ENCODE results near the gene TRIM3. TPM values are rescaled to one million over a fixed set of nuclear protein-coding genes. Genes with fewer than 3 reads are reported as not detected.

Gene TRIM3
- total RNA-seq, 1 experiment from 2014 or later, result 13.4 TPM

DNA sequence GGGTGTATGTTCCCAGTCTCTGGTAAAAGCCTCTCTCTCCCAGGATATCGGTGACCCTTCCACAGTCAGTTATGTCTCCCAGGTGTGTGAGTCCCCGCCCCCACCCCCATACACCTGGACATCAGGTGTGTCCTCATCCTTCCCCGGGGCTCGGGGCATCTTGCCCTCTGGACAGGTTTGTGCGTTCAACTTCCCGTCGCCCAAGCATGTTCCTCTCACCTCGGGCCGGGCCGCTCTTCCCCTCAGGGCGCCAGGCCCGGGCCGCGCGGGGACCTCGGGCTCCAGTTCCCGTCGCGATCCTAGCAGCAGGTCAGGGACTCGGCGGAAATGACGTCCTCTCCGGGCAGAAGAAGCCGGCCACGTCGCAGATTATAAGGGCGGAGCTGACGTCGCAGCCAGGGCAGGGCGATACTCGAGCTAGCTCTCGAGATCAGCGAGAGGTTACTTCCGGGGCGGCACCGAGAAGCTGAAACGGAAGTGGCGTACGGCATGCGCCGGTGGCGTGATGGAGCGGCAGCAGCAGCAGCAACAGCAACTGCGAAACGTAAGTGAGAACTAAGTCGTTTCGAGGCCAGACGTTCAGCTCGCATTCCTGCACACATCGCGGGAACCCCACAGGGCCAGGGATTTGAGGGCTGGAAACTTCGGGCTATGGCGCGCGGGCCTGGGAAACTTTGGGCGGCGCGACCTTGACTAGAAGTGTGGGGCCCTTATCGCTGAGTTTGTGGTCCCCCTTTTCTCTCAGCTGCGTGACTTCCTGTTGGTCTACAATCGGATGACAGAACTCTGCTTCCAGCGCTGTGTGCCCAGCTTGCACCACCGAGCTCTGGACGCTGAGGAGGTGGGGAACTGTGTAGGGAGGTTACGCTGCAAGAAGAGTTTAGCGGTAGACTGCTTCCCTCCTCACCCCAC is 7.5 kb upstream of the TRIM3 start, which contains the start of the genes ARFIP2 and TIMM10B:
Gene ARFIP2, minus strand, starts transcription at position 320 of the 912 bp plus-strand sequence. CDS start 910 bp downstream, outside the sequence.
Gene TIMM10B, plus strand, starts transcription at position 490 of the 912 bp plus-strand sequence. Its CDS starts 16 bp downstream, at position 506.
- CTCF ChIA-PET, result interaction anchor here (1.0 to 1.5 kb wide), 3 partner anchors 24 to 102 kb away, joined by 3 to 11 read pairs (median 6); no protein-coding TSS in a partner anchor

More for the DNA sequence above, 7.5 kb upstream of the TRIM3 start, which contains the start of the genes ARFIP2 and TIMM10B:
- H3K9me2 ChIP-seq (ENCODE audit: insufficient read depth), result no peaks in the 10 kb centered on the region
- no peaks in the 10 kb centered on the region for H3K27me3 ChIP-seq (ENCODE audit: insufficient read depth, low read length)
- peak within 1 kb of the TSS; percentile 57 for H3K27ac ChIP-seq (ENCODE audit: low read depth, low read length)
- ATAC-seq, result peak; percentile 94
- peaks cover 13 to 21% of the 10 kb centered on the region in 2 experiments; a peak in 3 of 4 replicates for H3K4me1 ChIP-seq (ENCODE audit: control insufficient read depth in 1 of 2, insufficient read depth in 2 of 2, low read length in 2 of 2)
- peak; percentile 94 for DNase-seq (ENCODE audit: low read depth, low spot score)
- H2AFZ ChIP-seq (ENCODE audit: low read depth, low read length, poor library complexity, severe bottlenecking), result no peak within 1 kb of the TSS
- RAD21 ChIA-PET (ENCODE audit: low non-redundant PET in 1 of 2, low total read pairs in 2 of 2, uncharacterized antibody in 2 of 2, unreplicated experiment in 2 of 2), result interaction anchor here in 1 of 2 experiments (1.1 kb wide), 1 partner anchor 202 kb away, joined by 3 read pairs; the partner anchor contains the start of gene MRPL17
- H3K36me3 ChIP-seq (ENCODE audit: control insufficient read depth in 1 of 2, insufficient read depth in 2 of 2, low read length in 2 of 2), result peaks cover 22 to 65% of the 10 kb centered on the region in 2 experiments
- BruUV-seq (replicated peaks), result TSS peak; percentile 41
- intact Hi-C loops (cut with micrococcal nuclease), result loop anchor here (2.0 kb wide), 2 partner anchors 92 to 124 kb away; no protein-coding TSS in a partner anchor
- H3K79me2 ChIP-seq (ENCODE audit: insufficient read depth, low read length), result peaks cover 52% of the 10 kb centered on the region
- H4K20me1 ChIP-seq (ENCODE audit: insufficient read depth), result no peaks in the 10 kb centered on the region; the same call in 1 of the 2 replicates
- TF ChIP-seq ZFX (IDR thresholded peaks at IDR 0.05), result peak; percentile 70
- TF ChIP-seq, protein P1, sequence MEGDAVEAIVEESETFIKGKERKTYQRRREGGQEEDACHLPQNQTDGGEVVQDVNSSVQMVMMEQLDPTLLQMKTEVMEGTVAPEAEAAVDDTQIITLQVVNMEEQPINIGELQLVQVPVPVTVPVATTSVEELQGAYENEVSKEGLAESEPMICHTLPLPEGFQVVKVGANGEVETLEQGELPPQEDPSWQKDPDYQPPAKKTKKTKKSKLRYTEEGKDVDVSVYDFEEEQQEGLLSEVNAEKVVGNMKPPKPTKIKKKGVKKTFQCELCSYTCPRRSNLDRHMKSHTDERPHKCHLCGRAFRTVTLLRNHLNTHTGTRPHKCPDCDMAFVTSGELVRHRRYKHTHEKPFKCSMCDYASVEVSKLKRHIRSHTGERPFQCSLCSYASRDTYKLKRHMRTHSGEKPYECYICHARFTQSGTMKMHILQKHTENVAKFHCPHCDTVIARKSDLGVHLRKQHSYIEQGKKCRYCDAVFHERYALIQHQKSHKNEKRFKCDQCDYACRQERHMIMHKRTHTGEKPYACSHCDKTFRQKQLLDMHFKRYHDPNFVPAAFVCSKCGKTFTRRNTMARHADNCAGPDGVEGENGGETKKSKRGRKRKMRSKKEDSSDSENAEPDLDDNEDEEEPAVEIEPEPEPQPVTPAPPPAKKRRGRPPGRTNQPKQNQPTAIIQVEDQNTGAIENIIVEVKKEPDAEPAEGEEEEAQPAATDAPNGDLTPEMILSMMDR (IDR thresholded peaks at IDR 0.05 in 2 of 3, conservative IDR thresholded peaks at IDR 0.05 in 1 of 3; ENCODE audit: borderline replicate concordance in 1 of 3, insufficient read depth in 1 of 3, low read depth in 2 of 3, low read length in 2 of 3), result no peak
- TF ChIP-seq TCF7L2 (IDR thresholded peaks at IDR 0.05; ENCODE audit: borderline replicate concordance, extremely low read depth, insufficient read depth, insufficient read length), result peak; percentile 31
- TF ChIP-seq, protein P2, sequence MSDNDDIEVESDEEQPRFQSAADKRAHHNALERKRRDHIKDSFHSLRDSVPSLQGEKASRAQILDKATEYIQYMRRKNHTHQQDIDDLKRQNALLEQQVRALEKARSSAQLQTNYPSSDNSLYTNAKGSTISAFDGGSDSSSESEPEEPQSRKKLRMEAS (IDR thresholded peaks at IDR 0.05), result peak; percentile 93
- peak; percentile 75 for TF ChIP-seq POLR2A (IDR thresholded peaks at IDR 0.05; ENCODE audit: borderline replicate concordance, extremely low read depth, insufficient read depth, insufficient read length)
- peak; percentile 96 for TF ChIP-seq SIN3A (IDR thresholded peaks at IDR 0.05; ENCODE audit: low read depth)
- TF ChIP-seq EZH2 (IDR thresholded peaks at IDR 0.05), result no peak
- no peak for TF ChIP-seq FOSL1 (IDR thresholded peaks at IDR 0.05; ENCODE audit: low read depth)
- no peak for TF ChIP-seq JUND (IDR thresholded peaks at IDR 0.05)
- peak; percentile 9 for TF ChIP-seq YY1 (IDR thresholded peaks at IDR 0.05; ENCODE audit: extremely low read depth, insufficient replicate concordance, low read depth, low read length)
- TF ChIP-seq POLR2AphosphoS5 (IDR thresholded peaks at IDR 0.05; ENCODE audit: low read depth, low read length), result peak; percentile 81
- peak; percentile 73; the same call in 1 of the 2 replicates for TF ChIP-seq SRF (IDR thresholded peaks at IDR 0.05; ENCODE audit: low read depth)
- TF ChIP-seq, protein P3, sequence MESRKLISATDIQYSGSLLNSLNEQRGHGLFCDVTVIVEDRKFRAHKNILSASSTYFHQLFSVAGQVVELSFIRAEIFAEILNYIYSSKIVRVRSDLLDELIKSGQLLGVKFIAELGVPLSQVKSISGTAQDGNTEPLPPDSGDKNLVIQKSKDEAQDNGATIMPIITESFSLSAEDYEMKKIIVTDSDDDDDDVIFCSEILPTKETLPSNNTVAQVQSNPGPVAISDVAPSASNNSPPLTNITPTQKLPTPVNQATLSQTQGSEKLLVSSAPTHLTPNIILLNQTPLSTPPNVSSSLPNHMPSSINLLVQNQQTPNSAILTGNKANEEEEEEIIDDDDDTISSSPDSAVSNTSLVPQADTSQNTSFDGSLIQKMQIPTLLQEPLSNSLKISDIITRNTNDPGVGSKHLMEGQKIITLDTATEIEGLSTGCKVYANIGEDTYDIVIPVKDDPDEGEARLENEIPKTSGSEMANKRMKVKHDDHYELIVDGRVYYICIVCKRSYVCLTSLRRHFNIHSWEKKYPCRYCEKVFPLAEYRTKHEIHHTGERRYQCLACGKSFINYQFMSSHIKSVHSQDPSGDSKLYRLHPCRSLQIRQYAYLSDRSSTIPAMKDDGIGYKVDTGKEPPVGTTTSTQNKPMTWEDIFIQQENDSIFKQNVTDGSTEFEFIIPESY (IDR thresholded peaks at IDR 0.05; ENCODE audit: extremely low read depth, insufficient replicate concordance, low read length), result peak; percentile 90
- TF ChIP-seq SP1 (IDR thresholded peaks at IDR 0.05; ENCODE audit: low read depth), result peak; percentile 86
- peak within 1 kb of the TSS; percentile 93 for H3K9ac ChIP-seq (ENCODE audit: low read length)
- no peaks in the 10 kb centered on the region for H3K9me3 ChIP-seq (ENCODE audit: control insufficient read depth in 1 of 2, insufficient read depth in 1 of 2, low read depth in 1 of 2, low read length in 2 of 2)
- H3K4me2 ChIP-seq (ENCODE audit: low read length), result peak within 1 kb of the TSS; percentile 93
- H3K4me3 ChIP-seq (replicated peaks in 1 of 2; ENCODE audit: low read depth in 1 of 2, low read length in 2 of 2), result peak within 1 kb of the TSS; percentile 86 to 96
- POLR2A ChIA-PET, result interaction anchor here (0.9 to 1.1 kb wide), 5 partner anchors 9 to 102 kb away, joined by 4 to 7 read pairs (median 5); partner anchors contain the start of gene APBB1
